ENCODE measurements around the gene AGBL1.

DNA sequence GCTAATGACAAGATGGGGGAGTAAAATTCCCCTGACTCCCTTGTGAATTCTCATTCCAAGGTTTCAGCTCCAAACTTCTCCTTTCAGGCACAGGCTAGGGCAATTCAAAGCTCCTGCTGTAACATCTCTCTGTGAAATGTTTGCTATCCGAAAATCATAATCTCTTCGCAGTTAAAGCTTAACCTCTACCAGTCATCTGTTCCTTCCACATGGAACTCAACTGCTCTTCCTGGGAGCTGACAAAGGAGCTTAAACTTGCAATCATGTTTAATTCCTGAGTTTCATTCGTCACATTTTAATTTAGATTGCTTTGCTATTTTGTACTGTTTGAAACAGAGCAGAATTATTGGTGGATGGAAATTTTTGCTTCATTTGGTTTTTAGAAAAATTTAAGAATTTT is 328.6 kb downstream of the AGBL1 start:
- TF ChIP-seq, protein P1, sequence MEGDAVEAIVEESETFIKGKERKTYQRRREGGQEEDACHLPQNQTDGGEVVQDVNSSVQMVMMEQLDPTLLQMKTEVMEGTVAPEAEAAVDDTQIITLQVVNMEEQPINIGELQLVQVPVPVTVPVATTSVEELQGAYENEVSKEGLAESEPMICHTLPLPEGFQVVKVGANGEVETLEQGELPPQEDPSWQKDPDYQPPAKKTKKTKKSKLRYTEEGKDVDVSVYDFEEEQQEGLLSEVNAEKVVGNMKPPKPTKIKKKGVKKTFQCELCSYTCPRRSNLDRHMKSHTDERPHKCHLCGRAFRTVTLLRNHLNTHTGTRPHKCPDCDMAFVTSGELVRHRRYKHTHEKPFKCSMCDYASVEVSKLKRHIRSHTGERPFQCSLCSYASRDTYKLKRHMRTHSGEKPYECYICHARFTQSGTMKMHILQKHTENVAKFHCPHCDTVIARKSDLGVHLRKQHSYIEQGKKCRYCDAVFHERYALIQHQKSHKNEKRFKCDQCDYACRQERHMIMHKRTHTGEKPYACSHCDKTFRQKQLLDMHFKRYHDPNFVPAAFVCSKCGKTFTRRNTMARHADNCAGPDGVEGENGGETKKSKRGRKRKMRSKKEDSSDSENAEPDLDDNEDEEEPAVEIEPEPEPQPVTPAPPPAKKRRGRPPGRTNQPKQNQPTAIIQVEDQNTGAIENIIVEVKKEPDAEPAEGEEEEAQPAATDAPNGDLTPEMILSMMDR (IDR thresholded peaks at IDR 0.05; ENCODE audit: insufficient read depth, low read length), result no peak
- TF ChIP-seq GABPA (IDR thresholded peaks at IDR 0.05; ENCODE audit: low read depth), result no peak
- TF ChIP-seq SPI1 (IDR thresholded peaks at IDR 0.05; ENCODE audit: borderline replicate concordance, low read depth), result no peak
- TF ChIP-seq POLR2AphosphoS5 (IDR thresholded peaks at IDR 0.05; ENCODE audit: low read depth), result no peak
- TF ChIP-seq REST (IDR thresholded peaks at IDR 0.05; ENCODE audit: insufficient replicate concordance, low read depth), result no peak

Measured in HL-60 (cell line).